K562 (cell line): ENCODE measurements around the gene DNALI1. TPM values are rescaled to one million over a fixed set of nuclear protein-coding genes. Genes with fewer than 3 reads are reported as not detected.

Experiments used
- ARID1B ChIP-seq: fragments of 450-650 bp; IDR thresholded peaks from 2 replicates; pipeline ENCODE4 v1.6.1; 2016; ENCODE audit warnings: antibody characterized with exemption, mild to moderate bottlenecking, inconsistent platforms
- ATF3 ChIP-seq, 2 experiments: fragments of 450-650 bp in 1 of 2; sonication (generic) in 1 of 2; formaldehyde crosslinking in 1 of 2; IDR thresholded peaks in 1 of 2; conservative IDR thresholded peaks in 1 of 2; 2 replicates each; pipeline versions ENCODE4 v1.6.1 to v1.8.1; 2016 to 2023; ENCODE audit warnings: mild to moderate bottlenecking in 2 of 2, moderate library complexity in 2 of 2, inconsistent platforms in 1 of 2, missing genetic modification reagents in 1 of 2
- ATF4 ChIP-seq: fragments of 450-650 bp; formaldehyde crosslinking; IDR thresholded peaks from 2 replicates; pipeline ENCODE4 v1.4.0; 2022; ENCODE audit warnings: mild to moderate bottlenecking, moderate library complexity
- DPF2 ChIP-seq: fragments of 450-650 bp; IDR thresholded peaks from 2 replicates; pipeline ENCODE4 v1.6.1; 2016
- KHSRP ChIP-seq: fragments of 450-650 bp; IDR thresholded peaks from 2 replicates; pipeline ENCODE4 v1.6.1; 2017
- MAFG ChIP-seq: fragments of 450-650 bp; conservative IDR thresholded peaks from 2 replicates; pipeline ENCODE4 v1.6.1; 2016; ENCODE audit warnings: missing genetic modification characterization, missing compliant biosample characterization
- MIER1 ChIP-seq: fragments of 450-650 bp; IDR thresholded peaks from 2 replicates; pipeline ENCODE4 v1.6.1; 2016; ENCODE audit warnings: antibody characterized with exemption, mild to moderate bottlenecking, low read depth
- MYBL2 ChIP-seq, 2 experiments: fragments of 450-650 bp in 1 of 2; sonication (generic) in 1 of 2; formaldehyde crosslinking in 1 of 2; IDR thresholded peaks; 2 replicates each; pipeline versions ENCODE4 v1.6.1 to v1.8.1; 2017 to 2022; ENCODE audit warnings: borderline replicate concordance in 1 of 2, inconsistent platforms in 1 of 2, low read depth in 1 of 2, mild to moderate bottlenecking in 1 of 2, missing genetic modification reagents in 1 of 2, moderate library complexity in 1 of 2
- NFXL1 ChIP-seq: fragments of 450-650 bp; formaldehyde crosslinking; IDR thresholded peaks from 2 replicates; pipeline ENCODE4 v1.4.0; 2021; ENCODE audit warnings: mild to moderate bottlenecking
- RFX5 ChIP-seq: IDR thresholded peaks from 2 replicates; pipeline ENCODE4 v1.6.1; 2011; ENCODE audit warnings: low read depth, mild to moderate bottlenecking, improper control_type of control experiment, low read length
- SAP30 ChIP-seq: fragments of 200-600 bp; sonication (generic); IDR thresholded peaks from 2 replicates; pipeline ENCODE4 v1.6.1; 2012; ENCODE audit warnings: borderline replicate concordance, low read depth, mild to moderate bottlenecking, moderate library complexity, low read length, control low read depth, inconsistent platforms; ENCODE audit not compliant: insufficient read depth, poor library complexity, severe bottlenecking
- SP1 ChIP-seq: sonication (generic); formaldehyde crosslinking; IDR thresholded peaks from 2 replicates; pipeline ENCODE4 v1.8.1; 2022; ENCODE audit warnings: mild to moderate bottlenecking, missing genetic modification reagents
- TRIM24 ChIP-seq, 2 experiments: fragments of 450-650 bp; IDR thresholded peaks; 2 replicates each; pipeline ENCODE4 v1.6.1; 2016
- ZC3H4 ChIP-seq: sonication (generic); formaldehyde crosslinking; IDR thresholded peaks from 2 replicates; pipeline ENCODE4 v1.9.0; 2021; ENCODE audit warnings: missing genetic modification reagents, borderline replicate concordance
- ZEB2 ChIP-seq: fragments of 450-650 bp; IDR thresholded peaks from 2 replicates; pipeline ENCODE4 v1.6.1; 2016
- ZNF318 ChIP-seq, 2 experiments: fragments of 450-650 bp; IDR thresholded peaks; 2 replicates each; pipeline ENCODE4 v1.6.1; 2016; ENCODE audit warnings: mild to moderate bottlenecking in 2 of 2, borderline replicate concordance in 1 of 2, low read depth in 1 of 2, moderate library complexity in 1 of 2
- ZNF77 ChIP-seq: fragments of 250-450 bp; sonication (Bioruptor Pico); IDR thresholded peaks from 2 replicates; pipeline ENCODE4 v1.5.0; 2020
- polyA plus RNA-seq, 8 experiments: library from polyadenylated mRNA; depleted of rRNA in 4 of 8; stranded (reverse) in 5 of 8; unstranded in 3 of 8; fragments of >200 nt; fragmentation: Nextera tagmentation in 2 of 8; fragmentation: Illumina TruSeq in 1 of 8; extraction: Ambion mirVana in 2 of 8; extraction: Trizol in 1 of 8; gene quantifications; 2 replicates each; pipeline versions ENCODE4 v1.2.1 to v1.2.3, GENCODE V29; 2011 to 2014; ENCODE audit warnings: inconsistent platforms in 1 of 8, missing spikeins in 1 of 8
- total RNA-seq, 7 experiments: library from RNA; depleted of rRNA in 6 of 7; stranded (reverse); fragments of >200 nt in 6 of 7; fragmentation: Illumina TruSeq in 2 of 7; extraction: Trizol in 2 of 7; gene quantifications; 2 replicates each; pipeline versions ENCODE4 v1.2.1 to v1.2.3, GENCODE V29; 2011 to 2021; ENCODE audit warnings: low replicate concordance in 1 of 7

The DNALI1 gene
- total and polyA plus RNA-seq, 9 of the 15 experiments (the other 6 are each of a cell fraction or from before 2014, with no cell fraction given), result 0.87 to 5.6 (median 1.2) TPM

GRCh38 chr1:37553927-37554808 lies 2.6 kb upstream of the DNALI1 start, which contains the start of gene SNIP1 (continued):
- peak in 1 of 2 experiments; percentile 49; a peak in 1 of 4 replicates for TF ChIP-seq ZNF318 (IDR thresholded peaks at IDR 0.05; ENCODE audit: borderline replicate concordance in 1 of 2, low read depth in 1 of 2)
- TF ChIP-seq SP1 (CRISPR knock-in tag), result peak; percentile 69
- no peak for TF ChIP-seq NFXL1 (CRISPR knock-in tag)
- peak; percentile 93 to 96 for TF ChIP-seq TRIM24 (IDR thresholded peaks at IDR 0.05)
- TF ChIP-seq ZNF77, result no peak
- peak; percentile 62 for TF ChIP-seq DPF2
- no peak for TF ChIP-seq KHSRP
- TF ChIP-seq ATF3 (IDR thresholded peaks at IDR 0.05), result peak; percentile 23; the same call in 1 of the 2 replicates
- peak; percentile 86; the same call in 1 of the 2 replicates for TF ChIP-seq ATF3 (CRISPR knock-in tag; conservative IDR thresholded peaks at IDR 0.05)
- TF ChIP-seq RFX5, result no peak
- TF ChIP-seq ATF4 (CRISPR knock-in tag), result no peak; the same call in 1 of the 2 replicates
- TF ChIP-seq ARID1B, result peak; percentile 55; the same call in 1 of the 2 replicates
- TF ChIP-seq MAFG (tag), result no peak
- TF ChIP-seq MYBL2 (IDR thresholded peaks at IDR 0.05; ENCODE audit: low read depth), result peak; percentile 98
- TF ChIP-seq MYBL2 (CRISPR knock-in tag; IDR thresholded peaks at IDR 0.05; ENCODE audit: borderline replicate concordance), result peak; percentile 49; the same call in 1 of the 2 replicates
- peak; percentile 82 for TF ChIP-seq MIER1
- TF ChIP-seq ZC3H4 (CRISPR knock-in tag), result no peak
- peak; percentile 68 for TF ChIP-seq SAP30
- peak; percentile 49; the same call in 1 of the 2 replicates for TF ChIP-seq ZEB2
